Mesenchymal stem cell (in vitro differentiated cells and primary cell): ENCODE measurements around the gene MAP3K9.

Source experiments
- DNase-seq: peaks from one replicate; pipeline ENCODE4 v3.0.0-alpha.2; 2013
- H2AFZ ChIP-seq: one replicate; pipeline ENCODE4 v1.6.1; 2013; ENCODE audit warnings: low read depth, mild to moderate bottlenecking, control low read depth, inconsistent platforms, low read length, moderate library complexity
- H2AK5ac ChIP-seq: 2 replicates; pipeline ENCODE4 v1.6.1; 2013; ENCODE audit warnings: low read length, moderate library complexity, mild to moderate bottlenecking, inconsistent platforms; ENCODE audit not compliant: severe bottlenecking
- H2BK120ac ChIP-seq: one replicate; pipeline ENCODE4 v1.6.1; 2013; ENCODE audit warnings: low read depth, mild to moderate bottlenecking, inconsistent platforms, low read length, moderate library complexity
- H2BK12ac ChIP-seq, 2 experiments: one replicate each; pipeline ENCODE4 v1.6.1; 2013; ENCODE audit warnings: inconsistent platforms in 2 of 2, low read length in 2 of 2, mild to moderate bottlenecking in 2 of 2, moderate library complexity in 2 of 2, control low read depth in 1 of 2
- H2BK15ac ChIP-seq: one replicate; pipeline ENCODE4 v1.6.1; 2013; ENCODE audit warnings: mild to moderate bottlenecking, low read depth, inconsistent platforms; ENCODE audit not compliant: poor library complexity, severe bottlenecking
- H2BK5ac ChIP-seq: 2 replicates; pipeline ENCODE4 v1.6.1; 2013; ENCODE audit warnings: low read depth, mild to moderate bottlenecking, low read length, control low read depth, inconsistent platforms; ENCODE audit not compliant: poor library complexity, severe bottlenecking
- H3K14ac ChIP-seq, 2 experiments: one replicate each; pipeline ENCODE4 v1.6.1; 2013; ENCODE audit warnings: inconsistent platforms in 2 of 2, low read length in 2 of 2, control low read depth in 1 of 2, mild to moderate bottlenecking in 1 of 2, moderate library complexity in 1 of 2
- H3K18ac ChIP-seq, 2 experiments: one replicate each; pipeline ENCODE4 v1.6.1; 2013; ENCODE audit warnings: inconsistent platforms in 2 of 2, low read length in 2 of 2, control low read depth in 1 of 2, low read depth in 1 of 2, mild to moderate bottlenecking in 1 of 2
- H3K23ac ChIP-seq, 2 experiments: one replicate each; pipeline ENCODE4 v1.6.1; 2013; ENCODE audit warnings: inconsistent platforms in 2 of 2, low read length in 2 of 2, mild to moderate bottlenecking in 2 of 2, moderate library complexity in 2 of 2, control low read depth in 1 of 2
- H3K27ac ChIP-seq: 2 replicates; pipeline ENCODE4 v1.5.1; 2013; ENCODE audit warnings: mild to moderate bottlenecking, moderate library complexity, low read length, control low read depth, inconsistent platforms; ENCODE audit not compliant: poor library complexity, severe bottlenecking
- H3K27me3 ChIP-seq, 2 experiments: 2 replicates each; pipeline versions ENCODE4 v1.6.1 to v1.7.0; 2013; ENCODE audit warnings: low read length in 2 of 2, mild to moderate bottlenecking in 2 of 2, moderate library complexity in 2 of 2, control low read depth in 1 of 2, inconsistent platforms in 1 of 2; ENCODE audit not compliant: control insufficient read depth in 1 of 2, insufficient read depth in 1 of 2
- H3K36me3 ChIP-seq, 2 experiments: 2 replicates each; pipeline versions ENCODE4 v1.6.1 to v1.7.0; 2013; ENCODE audit warnings: low read length in 2 of 2, control low read depth in 1 of 2, inconsistent platforms in 1 of 2, low read depth in 1 of 2, mild to moderate bottlenecking in 1 of 2; ENCODE audit not compliant: insufficient read depth in 2 of 2, control insufficient read depth in 1 of 2
- H3K4ac ChIP-seq, 2 experiments: one replicate each; pipeline ENCODE4 v1.6.1; 2013; ENCODE audit warnings: inconsistent platforms in 2 of 2, low read length in 2 of 2, mild to moderate bottlenecking in 2 of 2, moderate library complexity in 2 of 2, control low read depth in 1 of 2, low read depth in 1 of 2
- H3K4me1 ChIP-seq: 2 replicates; pipeline ENCODE4 v1.6.1; 2013; ENCODE audit warnings: low read depth, low read length, control low read depth; ENCODE audit not compliant: control insufficient read depth, insufficient read depth
- H3K4me2 ChIP-seq: 2 replicates; pipeline ENCODE4 v1.6.1; 2013; ENCODE audit warnings: low read length, mild to moderate bottlenecking, inconsistent platforms; ENCODE audit not compliant: poor library complexity, severe bottlenecking
- H3K4me3 ChIP-seq, 2 experiments: 2 replicates each; pipeline versions ENCODE4 v1.5.1 to v1.7.0; 2013; ENCODE audit warnings: low read length in 2 of 2, mild to moderate bottlenecking in 2 of 2, control low read depth in 1 of 2, low read depth in 1 of 2; ENCODE audit not compliant: insufficient read depth in 1 of 2
- H3K79me1 ChIP-seq: replicated peaks from 2 replicates; pipeline ENCODE4 v1.6.1; 2013; ENCODE audit warnings: mild to moderate bottlenecking, control low read depth, low read length, inconsistent platforms; ENCODE audit not compliant: poor library complexity, severe bottlenecking
- H3K9ac ChIP-seq: 2 replicates; pipeline ENCODE4 v1.7.0; 2013; ENCODE audit warnings: mild to moderate bottlenecking, low read length, moderate library complexity
- H3K9me3 ChIP-seq: 2 replicates; pipeline ENCODE4 v1.7.0; 2013; ENCODE audit warnings: mild to moderate bottlenecking, low read length; ENCODE audit not compliant: control insufficient read depth
- H4K8ac ChIP-seq: one replicate; pipeline ENCODE4 v1.6.1; 2013; ENCODE audit warnings: inconsistent platforms, mild to moderate bottlenecking, low read length, moderate library complexity
- H4K91ac ChIP-seq: one replicate; pipeline ENCODE4 v1.6.1; 2013; ENCODE audit warnings: mild to moderate bottlenecking, low read length, inconsistent platforms
- WGBS: methylation state at CpG from one replicate; pipeline ENCODE4 v1.1.7; 2013; ENCODE audit warnings: mixed read lengths; 5-methylcytosine and 5-hydroxymethylcytosine counted together

Gene MAP3K9

GRCh38 chr14:70779667-70780066 is 29.6 kb downstream of the MAP3K9 start:
- DNase-seq, result no peak
- Histone ChIP-seq H2AK5ac (no peak overlapping the region), H2BK5ac (no peak overlapping the region), H4K91ac (no peak overlapping the region), H3K14ac (no peak overlapping the region), H3K27me3 (peaks cover 0 to 12% of the 10 kb centered on the region in 2 experiments), H2AFZ (no peak overlapping the region), H3K4ac (no peak overlapping the region), H3K4me2 (no peak overlapping the region), H3K36me3 (peaks cover 0 to 7% of the 10 kb centered on the region in 2 experiments), H2BK12ac (no peak overlapping the region), H3K18ac (no peak overlapping the region), H2BK15ac (no peak overlapping the region), H3K9me3 (no peaks in the 10 kb centered on the region), H3K23ac (no peak overlapping the region), H3K4me1 (peaks cover 7% of the 10 kb centered on the region), H4K8ac (no peak overlapping the region), H3K79me1 (peaks cover 34% of the 10 kb centered on the region), H2BK120ac (no peak overlapping the region), H3K4me3 (no peak overlapping the region), H3K9ac (no peak overlapping the region), H3K27ac (no peak overlapping the region)
- WGBS, result 79% methylated on average over 4 of the region's 4 CpGs

GRCh38 chr14:70776197-70776596 is 33.1 kb downstream of the MAP3K9 start:
- no peak overlapping the region for H3K23ac ChIP-seq
- H2AK5ac ChIP-seq, result no peak overlapping the region
- no peak overlapping the region for H2BK12ac ChIP-seq
- H3K4me3 ChIP-seq, result no peak overlapping the region
- H4K91ac ChIP-seq, result no peak overlapping the region
- no peak overlapping the region for H2BK5ac ChIP-seq
- no peak overlapping the region for H2BK15ac ChIP-seq
- H3K4me1 ChIP-seq, result peaks cover 10% of the 10 kb centered on the region
- no peak overlapping the region for H3K18ac ChIP-seq
- no peak overlapping the region for H3K4ac ChIP-seq
- 100% methylated on average over 1 of the region's 2 CpGs for WGBS
- no peak overlapping the region for H3K9ac ChIP-seq
- H3K14ac ChIP-seq, result no peak overlapping the region
- H3K4me2 ChIP-seq, result no peak overlapping the region
- H2AFZ ChIP-seq, result no peak overlapping the region
- H3K27ac ChIP-seq, result no peak overlapping the region
- peaks cover 0 to 2% of the 10 kb centered on the region in 2 experiments for H3K36me3 ChIP-seq
- no peak for DNase-seq
- H3K79me1 ChIP-seq, result peaks cover 35% of the 10 kb centered on the region
- H3K9me3 ChIP-seq, result no peaks in the 10 kb centered on the region
- H4K8ac ChIP-seq, result no peak overlapping the region
- H2BK120ac ChIP-seq, result no peak overlapping the region
- H3K27me3 ChIP-seq, result peaks cover 0 to 22% of the 10 kb centered on the region in 2 experiments

GRCh38 chr14:70773182-70773862 is 36.0 kb downstream of the MAP3K9 start:
- Histone ChIP-seq H3K79me1 (peaks cover 29% of the 10 kb centered on the region), H2BK120ac (no peak overlapping the region), H3K4me3 (no peak overlapping the region), H2AK5ac (peak overlapping the region; percentile 35), H3K23ac (no peak overlapping the region), H3K18ac (no peak overlapping the region), H3K4me1 (peaks cover 9% of the 10 kb centered on the region), H2BK12ac (no peak overlapping the region), H3K27me3 (peaks cover 0 to 24% of the 10 kb centered on the region in 2 experiments), H3K14ac (no peak overlapping the region), H3K36me3 (no peaks in the 10 kb centered on the region), H3K9me3 (no peaks in the 10 kb centered on the region), H3K27ac (no peak overlapping the region), H3K4ac (no peak overlapping the region), H4K8ac (no peak overlapping the region), H3K4me2 (no peak overlapping the region), H2BK5ac (no peak overlapping the region), H4K91ac (no peak overlapping the region), H2AFZ (no peak overlapping the region), H3K9ac (no peak overlapping the region), H2BK15ac (no peak overlapping the region)
- WGBS, result 75% methylated on average over 3 of the region's 3 CpGs
- no peak for DNase-seq

- Histone ChIP-seq H2AK5ac (peak overlapping the region; percentile 33), H2BK120ac (no peak overlapping the region)
- 56% methylated on average over 15 of the region's 15 CpGs for WGBS
Observed at GRCh38 chr14:70771781-70772212, 37.5 kb downstream of the MAP3K9 start.

More at GRCh38 chr14:70771781-70772212, 37.5 kb downstream of the MAP3K9 start:
- H2BK15ac ChIP-seq, result no peak overlapping the region
- no peak overlapping the region for H3K23ac ChIP-seq
- H2BK12ac ChIP-seq, result no peak overlapping the region
- no peak overlapping the region for H3K9ac ChIP-seq
- H4K8ac ChIP-seq, result no peak overlapping the region
- H3K14ac ChIP-seq, result no peak overlapping the region
- no peak overlapping the region for H4K91ac ChIP-seq
- H3K4ac ChIP-seq, result no peak overlapping the region
- H3K36me3 ChIP-seq, result no peaks in the 10 kb centered on the region
- H3K9me3 ChIP-seq, result no peaks in the 10 kb centered on the region
- H3K79me1 ChIP-seq, result peaks cover 32% of the 10 kb centered on the region
- H3K18ac ChIP-seq, result no peak overlapping the region
- no peak overlapping the region for H2AFZ ChIP-seq
- peaks cover 0 to 20% of the 10 kb centered on the region in 2 experiments for H3K27me3 ChIP-seq
- peak overlapping the region; percentile 89 for H3K27ac ChIP-seq
- no peak overlapping the region for H3K4me3 ChIP-seq
- H3K4me1 ChIP-seq, result peaks cover 9% of the 10 kb centered on the region
- no peak overlapping the region for H2BK5ac ChIP-seq
- DNase-seq, result no peak
- H3K4me2 ChIP-seq, result peak overlapping the region; percentile 61
